ENCODE results near the gene DNAI4. TPM values are rescaled to one million over a fixed set of nuclear protein-coding genes. Genes with fewer than 3 reads are reported as not detected.

DNAI4 gene
- total and polyA plus RNA-seq, 2 of the 8 experiments (the other 6 are each of a cell fraction or from before 2014, with no cell fraction given), result 0.32 to 2.1 TPM

GRCh38 chr1:66924756-66925557 lies at the start of gene DNAI4, which contains the start of gene MIER1 (continued):
- TF ChIP-seq CHD2 (IDR thresholded peaks at IDR 0.05; ENCODE audit: low read length) (no peak; the same call in 1 of the 2 replicates), TBP (IDR thresholded peaks at IDR 0.05; ENCODE audit: low read depth, low read length) (peak; percentile 59), HDAC2 (IDR thresholded peaks at IDR 0.05; ENCODE audit: borderline replicate concordance in 1 of 2, low read depth in 2 of 2, low read length in 2 of 2) (no peak), JUN (IDR thresholded peaks at IDR 0.05; ENCODE audit: low read depth, low read length) (no peak), CBX8 (IDR thresholded peaks at IDR 0.05; ENCODE audit: borderline replicate concordance, low read depth, low read length) (no peak), ATF3 (IDR thresholded peaks at IDR 0.05; ENCODE audit: insufficient read depth, low read depth, low read length) (no peak), TAF7 (optimal IDR thresholded peaks at IDR 0.05; ENCODE audit: borderline replicate concordance, low read depth, low read length) (no peak), ZNF274 (IDR thresholded peaks at IDR 0.05; ENCODE audit: borderline replicate concordance, extremely low read depth, low read length) (no peak)
- TF ChIP-seq, protein P1, sequence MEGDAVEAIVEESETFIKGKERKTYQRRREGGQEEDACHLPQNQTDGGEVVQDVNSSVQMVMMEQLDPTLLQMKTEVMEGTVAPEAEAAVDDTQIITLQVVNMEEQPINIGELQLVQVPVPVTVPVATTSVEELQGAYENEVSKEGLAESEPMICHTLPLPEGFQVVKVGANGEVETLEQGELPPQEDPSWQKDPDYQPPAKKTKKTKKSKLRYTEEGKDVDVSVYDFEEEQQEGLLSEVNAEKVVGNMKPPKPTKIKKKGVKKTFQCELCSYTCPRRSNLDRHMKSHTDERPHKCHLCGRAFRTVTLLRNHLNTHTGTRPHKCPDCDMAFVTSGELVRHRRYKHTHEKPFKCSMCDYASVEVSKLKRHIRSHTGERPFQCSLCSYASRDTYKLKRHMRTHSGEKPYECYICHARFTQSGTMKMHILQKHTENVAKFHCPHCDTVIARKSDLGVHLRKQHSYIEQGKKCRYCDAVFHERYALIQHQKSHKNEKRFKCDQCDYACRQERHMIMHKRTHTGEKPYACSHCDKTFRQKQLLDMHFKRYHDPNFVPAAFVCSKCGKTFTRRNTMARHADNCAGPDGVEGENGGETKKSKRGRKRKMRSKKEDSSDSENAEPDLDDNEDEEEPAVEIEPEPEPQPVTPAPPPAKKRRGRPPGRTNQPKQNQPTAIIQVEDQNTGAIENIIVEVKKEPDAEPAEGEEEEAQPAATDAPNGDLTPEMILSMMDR (IDR thresholded peaks at IDR 0.05; ENCODE audit: control extremely low read depth in 1 of 3, insufficient read depth in 1 of 3, low read depth in 1 of 3, low read length in 3 of 3), result no peak

Data from H1 (cell line).